Nephron progenitor cell (in vitro differentiated cells): Measurements from ENCODE around the gene ELAVL1.

Source experiments
- DNase-seq: peaks from one replicate; pipeline ENCODE4 v3.0.0; 2021
- H3K27ac Mint-ChIP-seq: 2 replicates; pipeline ENCODE4 v1.8.0; 2021; ENCODE audit warnings: mild to moderate bottlenecking, moderate library complexity, mixed read lengths
- H3K27me3 Mint-ChIP-seq: 2 replicates; pipeline ENCODE4 v1.8.0; 2021; ENCODE audit warnings: mild to moderate bottlenecking, low read depth, mixed read lengths; ENCODE audit not compliant: poor library complexity
- H3K36me3 Mint-ChIP-seq: 2 replicates; pipeline ENCODE4 v1.8.0; 2021; ENCODE audit warnings: low read depth, mixed read lengths
- H3K4me1 Mint-ChIP-seq: 2 replicates; pipeline ENCODE4 v1.8.0; 2021; ENCODE audit warnings: mixed read lengths
- H3K4me3 Mint-ChIP-seq: 2 replicates; pipeline ENCODE4 v1.8.0; 2021; ENCODE audit warnings: mild to moderate bottlenecking, moderate library complexity, mixed read lengths
- H3K9me3 Mint-ChIP-seq: 2 replicates; pipeline ENCODE4 v1.8.0; 2021; ENCODE audit warnings: mild to moderate bottlenecking, moderate library complexity, mixed read lengths
- TF ChIP-seq, protein P1 (sequence below): fragments of 200-600 bp; sonication (generic); IDR thresholded peaks from 2 replicates; pipeline ENCODE4 v1.5.0; 2021; ENCODE audit warnings: antibody characterized with exemption

The ELAVL1 gene

DNA sequence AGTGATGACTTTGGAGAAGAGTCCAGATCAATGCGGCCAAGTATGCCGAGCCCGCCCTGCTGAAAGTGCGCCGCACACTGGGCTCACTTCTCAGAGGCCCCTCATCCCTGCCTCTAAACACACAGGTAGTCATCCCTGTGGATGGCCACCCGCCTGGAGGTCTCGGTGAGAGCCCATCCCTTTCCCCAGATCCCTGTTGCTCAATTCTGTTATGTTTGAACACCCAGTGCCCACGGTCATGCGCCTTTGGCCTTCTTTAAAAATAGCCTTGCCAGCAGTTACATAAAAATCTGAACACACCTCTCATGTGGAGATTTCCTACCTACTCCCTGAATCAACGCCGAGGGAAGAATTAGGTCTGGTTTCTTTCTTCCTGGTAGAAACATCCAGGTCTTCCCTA lies 11.9 kb downstream of the ELAVL1 start:
- Mint-ChIP-seq H3K36me3 (peaks cover 51% of the 10 kb centered on the region), H3K9me3 (no peaks in the 10 kb centered on the region), H3K27ac (peak overlapping the region; percentile 96), H3K4me1 (peaks cover 28% of the 10 kb centered on the region), H3K27me3 (peaks cover 1% of the 10 kb centered on the region), H3K4me3 (no peak overlapping the region)
- TF ChIP-seq, protein P1, sequence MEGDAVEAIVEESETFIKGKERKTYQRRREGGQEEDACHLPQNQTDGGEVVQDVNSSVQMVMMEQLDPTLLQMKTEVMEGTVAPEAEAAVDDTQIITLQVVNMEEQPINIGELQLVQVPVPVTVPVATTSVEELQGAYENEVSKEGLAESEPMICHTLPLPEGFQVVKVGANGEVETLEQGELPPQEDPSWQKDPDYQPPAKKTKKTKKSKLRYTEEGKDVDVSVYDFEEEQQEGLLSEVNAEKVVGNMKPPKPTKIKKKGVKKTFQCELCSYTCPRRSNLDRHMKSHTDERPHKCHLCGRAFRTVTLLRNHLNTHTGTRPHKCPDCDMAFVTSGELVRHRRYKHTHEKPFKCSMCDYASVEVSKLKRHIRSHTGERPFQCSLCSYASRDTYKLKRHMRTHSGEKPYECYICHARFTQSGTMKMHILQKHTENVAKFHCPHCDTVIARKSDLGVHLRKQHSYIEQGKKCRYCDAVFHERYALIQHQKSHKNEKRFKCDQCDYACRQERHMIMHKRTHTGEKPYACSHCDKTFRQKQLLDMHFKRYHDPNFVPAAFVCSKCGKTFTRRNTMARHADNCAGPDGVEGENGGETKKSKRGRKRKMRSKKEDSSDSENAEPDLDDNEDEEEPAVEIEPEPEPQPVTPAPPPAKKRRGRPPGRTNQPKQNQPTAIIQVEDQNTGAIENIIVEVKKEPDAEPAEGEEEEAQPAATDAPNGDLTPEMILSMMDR: no peak
- no peak for DNase-seq

DNA sequence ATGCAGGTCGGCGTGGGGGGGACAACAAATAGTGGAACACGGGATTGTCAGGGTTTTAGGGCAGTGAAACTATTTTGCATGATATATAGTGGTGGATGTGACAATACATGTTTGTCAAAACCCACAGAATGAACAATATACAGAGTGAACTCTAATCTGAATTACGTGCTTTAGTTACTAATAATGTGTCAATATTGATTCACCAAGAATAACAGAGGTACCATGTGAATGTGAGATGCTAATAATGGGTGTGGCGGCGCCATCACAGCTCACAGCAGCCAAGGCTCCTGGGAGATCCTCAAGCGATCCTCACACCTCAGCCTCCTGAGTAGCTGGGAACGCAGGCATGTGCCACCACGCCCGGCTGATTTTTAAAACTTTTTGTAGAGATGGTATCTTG lies 12.9 kb downstream of the ELAVL1 start:
- H3K9me3 Mint-ChIP-seq: no peaks in the 10 kb centered on the region
- H3K36me3 Mint-ChIP-seq: peaks cover 55% of the 10 kb centered on the region
- no peak for DNase-seq
- peak overlapping the region; percentile 3 for H3K27ac Mint-ChIP-seq
- TF ChIP-seq, protein P1: no peak
- peaks cover 38% of the 10 kb centered on the region for H3K4me1 Mint-ChIP-seq
- no peak overlapping the region for H3K4me3 Mint-ChIP-seq
- peaks cover 2% of the 10 kb centered on the region for H3K27me3 Mint-ChIP-seq

DNA sequence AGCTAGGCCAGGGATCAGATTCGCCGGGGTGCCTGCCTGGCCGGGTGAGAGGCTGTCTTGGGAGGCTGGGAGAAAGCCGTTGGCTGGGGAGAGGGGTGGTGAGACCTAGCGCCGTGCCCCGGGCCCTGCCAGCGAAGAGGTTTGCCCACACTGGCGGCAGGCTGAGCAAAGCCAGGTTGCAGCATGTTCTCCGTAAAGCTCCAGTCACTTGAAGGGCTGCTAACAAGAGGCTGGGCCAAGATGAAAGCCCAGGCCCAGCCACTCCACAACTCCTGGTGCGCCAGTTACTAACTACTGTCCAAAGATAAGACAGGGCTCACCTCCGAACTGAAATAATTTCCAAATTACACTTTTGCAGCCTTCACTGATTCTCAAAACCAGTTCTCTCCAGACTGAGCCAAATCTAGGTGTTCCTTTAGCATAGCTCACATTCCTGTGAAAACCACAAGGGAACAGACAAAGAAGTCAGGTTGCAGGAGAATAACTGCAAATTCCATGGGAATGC lies 16.3 kb downstream of the ELAVL1 start:
- Mint-ChIP-seq H3K4me1 (peaks cover 38% of the 10 kb centered on the region), H3K27ac (peak overlapping the region; percentile 95), H3K4me3 (no peak overlapping the region), H3K36me3 (peaks cover 57% of the 10 kb centered on the region), H3K9me3 (no peaks in the 10 kb centered on the region), H3K27me3 (peaks cover 2% of the 10 kb centered on the region)
- DNase-seq: no peak
- TF ChIP-seq, protein P1: no peak

DNA sequence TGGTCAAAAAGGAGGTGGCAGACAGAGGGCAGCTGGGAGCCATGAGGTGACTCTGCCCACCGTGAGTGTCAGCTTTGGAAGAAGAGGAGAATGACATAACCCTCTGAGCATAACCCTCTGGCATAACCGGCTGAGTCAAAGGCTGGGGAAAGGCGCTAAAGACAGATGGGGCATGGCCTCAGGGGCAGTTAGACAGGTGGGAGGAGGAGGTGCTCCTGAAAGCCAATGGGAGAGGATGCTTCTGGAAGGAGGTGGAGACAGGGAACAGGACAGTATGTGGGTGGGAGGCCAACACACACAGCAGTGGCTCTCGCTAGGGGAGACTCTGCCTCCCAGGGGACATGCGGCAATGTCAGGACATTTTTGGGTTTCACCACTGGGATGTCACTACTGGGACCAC lies 17.1 kb downstream of the ELAVL1 start:
- Mint-ChIP-seq H3K9me3 (no peaks in the 10 kb centered on the region), H3K27me3 (peaks cover 2% of the 10 kb centered on the region), H3K4me3 (no peak overlapping the region), H3K27ac (peak overlapping the region; percentile 95), H3K36me3 (peaks cover 58% of the 10 kb centered on the region), H3K4me1 (peaks cover 38% of the 10 kb centered on the region)
- TF ChIP-seq, protein P1: no peak
- no peak for DNase-seq

DNA sequence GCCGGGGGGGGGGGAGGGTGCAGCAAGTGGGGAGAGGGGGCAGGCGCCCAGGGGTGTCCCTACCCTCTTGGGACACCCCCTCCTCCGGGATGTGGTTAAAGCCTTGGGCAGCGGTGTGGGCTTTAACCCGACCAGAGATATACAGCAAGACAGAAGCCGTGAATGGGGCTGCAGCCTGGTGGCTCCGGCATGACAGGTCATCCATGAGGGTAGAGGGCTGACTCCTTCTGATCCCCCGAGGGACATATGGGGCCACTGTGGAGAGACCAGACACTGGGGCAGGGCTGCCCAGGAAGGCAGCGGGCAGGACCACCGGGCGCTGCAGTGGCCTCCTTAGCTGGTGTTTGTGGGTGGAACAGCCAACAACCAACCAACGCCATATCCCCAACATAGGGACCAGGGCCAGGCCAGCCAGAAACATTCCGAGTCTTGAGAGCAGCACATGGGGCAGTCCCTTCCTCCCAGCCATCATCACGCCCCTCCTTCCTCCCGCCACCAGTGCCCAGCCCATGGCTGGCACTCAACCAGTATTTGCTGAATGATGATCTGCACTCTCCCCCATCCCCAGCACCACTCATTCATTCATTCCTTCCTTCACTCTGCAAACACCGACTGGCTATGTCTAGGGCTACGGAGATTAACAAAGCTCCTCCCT lies 18.2 kb downstream of the ELAVL1 start:
- no peak overlapping the region for H3K4me3 Mint-ChIP-seq
- no peak for DNase-seq
- peak overlapping the region; percentile 95 for H3K27ac Mint-ChIP-seq
- no peaks in the 10 kb centered on the region for H3K9me3 Mint-ChIP-seq
- TF ChIP-seq, protein P1: no peak
- H3K36me3 Mint-ChIP-seq: peaks cover 55% of the 10 kb centered on the region
- H3K27me3 Mint-ChIP-seq: peaks cover 3% of the 10 kb centered on the region
- H3K4me1 Mint-ChIP-seq: peaks cover 48% of the 10 kb centered on the region
